ENCODE results near the gene SIVA1. TPM values are rescaled to one million over a fixed set of nuclear protein-coding genes. Genes with fewer than 3 reads are reported as not detected.

SIVA1 gene
- total RNA-seq, 1 experiment from 2014 or later, result 105 TPM

- peak overlapping the region; percentile 93 for H3K27ac Mint-ChIP-seq (ENCODE audit: unreplicated experiment)
- H3K36me3 Mint-ChIP-seq (ENCODE audit: insufficient read depth, unreplicated experiment), result peaks cover 44% of the 10 kb centered on the region
- ChIA-PET POLR2A (interaction anchor here (1.0 to 2.1 kb wide), 11 partner anchors 14 to 269 kb away, joined by 3 to 14 read pairs (median 6); partner anchors contain the start of genes CDCA4 and CEP170B), CTCF (interaction anchor here (0.6 to 1.8 kb wide), 12 partner anchors 9 to 728 kb away, joined by 3 to 26 read pairs (median 4); partner anchors contain the start of gene CEP170B)
- peak overlapping the region; percentile 90 for H3K4me3 Mint-ChIP-seq (ENCODE audit: unreplicated experiment)
- Histone ChIP-seq H3K4me3 (ENCODE audit: low read depth, low read length) (peak overlapping the region; percentile 52), H3K36me3 (ENCODE audit: control insufficient read depth, insufficient read depth, low read length) (peaks cover 3% of the 10 kb centered on the region; the same call in 1 of the 2 replicates), H3K4me1 (peaks cover 32% of the 10 kb centered on the region), H3K27me3 (replicated peaks; ENCODE audit: control insufficient read depth, insufficient read depth, low read length) (no peaks in the 10 kb centered on the region), H3K9me3 (no peaks in the 10 kb centered on the region)
- DNase-seq, result no peak
- no peaks in the 10 kb centered on the region for H3K27me3 Mint-ChIP-seq (ENCODE audit: insufficient read depth, unreplicated experiment)
- BruUV-seq (replicated peaks), result no TSS peak
- H3K4me1 Mint-ChIP-seq (ENCODE audit: low read depth, unreplicated experiment), result peaks cover 19% of the 10 kb centered on the region
- H3K9me3 Mint-ChIP-seq (ENCODE audit: unreplicated experiment), result no peaks in the 10 kb centered on the region
- intact Hi-C loops (cut with micrococcal nuclease; ENCODE audit: unreplicated experiment), result loop anchor here (2.0 kb wide), 2 partner anchors 14 to 64 kb away; partner anchors contain the start of gene INF2
- no peak for TF ChIP-seq CTCF (IDR thresholded peaks at IDR 0.05; ENCODE audit: insufficient read depth in 1 of 2, low read depth in 1 of 2, low read length in 1 of 2, severe bottlenecking in 1 of 2, unreplicated experiment in 1 of 2)
Measured at GRCh38 chr14:104752423-104752734, 568 bp upstream of the SIVA1 start.

GRCh38 chr14:104753528-104754212 lies 723 bp downstream of the SIVA1 start:
- intact Hi-C loops (cut with micrococcal nuclease; ENCODE audit: unreplicated experiment), result loop anchor here (2.0 kb wide), 2 partner anchors 13 to 65 kb away; partner anchors contain the start of gene INF2
- no peaks in the 10 kb centered on the region for H3K27me3 ChIP-seq (replicated peaks; ENCODE audit: control insufficient read depth, insufficient read depth, low read length)
- BruUV-seq (replicated peaks), result TSS peak; percentile 48
- ChIA-PET POLR2A (interaction anchor here (1.1 to 2.1 kb wide), 7 partner anchors 13 to 111 kb away, joined by 3 to 14 read pairs (median 6); partner anchors contain the start of gene CEP170B), CTCF (interaction anchor here (1.3 to 1.8 kb wide), 5 partner anchors 15 to 73 kb away, joined by 5 to 26 read pairs (median 11); no protein-coding TSS in a partner anchor)
- peak overlapping the region; percentile 83 for H3K4me3 ChIP-seq (ENCODE audit: low read depth, low read length)
- no peak for TF ChIP-seq CTCF (IDR thresholded peaks at IDR 0.05; ENCODE audit: insufficient read depth in 1 of 2, low read depth in 1 of 2, low read length in 1 of 2, severe bottlenecking in 1 of 2, unreplicated experiment in 1 of 2)
- Mint-ChIP-seq H3K27ac (ENCODE audit: unreplicated experiment) (peak overlapping the region; percentile 93), H3K9me3 (ENCODE audit: unreplicated experiment) (no peaks in the 10 kb centered on the region), H3K36me3 (ENCODE audit: insufficient read depth, unreplicated experiment) (peaks cover 57% of the 10 kb centered on the region), H3K4me1 (ENCODE audit: low read depth, unreplicated experiment) (peaks cover 19% of the 10 kb centered on the region), H3K27me3 (ENCODE audit: insufficient read depth, unreplicated experiment) (no peaks in the 10 kb centered on the region), H3K4me3 (ENCODE audit: unreplicated experiment) (peak overlapping the region; percentile 90)
- H3K9me3 ChIP-seq, result no peaks in the 10 kb centered on the region
- peaks cover 30% of the 10 kb centered on the region for H3K4me1 ChIP-seq
- H3K36me3 ChIP-seq (ENCODE audit: control insufficient read depth, insufficient read depth, low read length), result peaks cover 3% of the 10 kb centered on the region; the same call in 1 of the 2 replicates
- no peak for DNase-seq

- ChIA-PET POLR2A (interaction anchor here (2.1 kb wide), 1 partner anchor 66 kb away, joined by 11 read pairs; no protein-coding TSS in a partner anchor), CTCF (interaction anchor here (0.6 to 0.8 kb wide), 2 partner anchors 14 to 72 kb away, joined by 3 to 4 read pairs; no protein-coding TSS in a partner anchor)
- no peak for DNase-seq
- TF ChIP-seq CTCF (IDR thresholded peaks at IDR 0.05; ENCODE audit: insufficient read depth in 1 of 2, low read depth in 1 of 2, low read length in 1 of 2, severe bottlenecking in 1 of 2, unreplicated experiment in 1 of 2), result no peak
- Histone ChIP-seq H3K9me3 (no peaks in the 10 kb centered on the region), H3K36me3 (ENCODE audit: control insufficient read depth, insufficient read depth, low read length) (peaks cover 3% of the 10 kb centered on the region; the same call in 1 of the 2 replicates), H3K27me3 (replicated peaks; ENCODE audit: control insufficient read depth, insufficient read depth, low read length) (no peaks in the 10 kb centered on the region), H3K4me1 (peaks cover 24% of the 10 kb centered on the region), H3K4me3 (ENCODE audit: low read depth, low read length) (peak overlapping the region; percentile 83)
- Mint-ChIP-seq H3K9me3 (ENCODE audit: unreplicated experiment) (no peaks in the 10 kb centered on the region), H3K4me1 (ENCODE audit: low read depth, unreplicated experiment) (peaks cover 14% of the 10 kb centered on the region), H3K27me3 (ENCODE audit: insufficient read depth, unreplicated experiment) (no peaks in the 10 kb centered on the region), H3K4me3 (ENCODE audit: unreplicated experiment) (peak overlapping the region; percentile 90), H3K36me3 (ENCODE audit: insufficient read depth, unreplicated experiment) (peaks cover 63% of the 10 kb centered on the region), H3K27ac (ENCODE audit: unreplicated experiment) (peak overlapping the region; percentile 93)
- no TSS peak for BruUV-seq (replicated peaks)
- intact Hi-C loops (cut with micrococcal nuclease; ENCODE audit: unreplicated experiment), result no loop called here
Measured at GRCh38 chr14:104754213-104754851, 1.4 kb downstream of the SIVA1 start.
